COLO668 (cell line): ENCODE measurements around the gene ERGIC3.

Experiments
- DNase-seq: peaks from one replicate; lab custom pipeline; 2025; ENCODE audit not compliant: unreplicated experiment; lab: John Stamatoyannopoulos, UW

ERGIC3 gene

GRCh38 chr20:35595901-35596300 is 54.0 kb downstream of the ERGIC3 start:
- no peak for DNase-seq

- no peak for DNase-seq
Observed at GRCh38 chr20:35597186-35597585, 55.3 kb downstream of the ERGIC3 start.

- DNase-seq = no peak
Observed at GRCh38 chr20:35598476-35598875, 56.6 kb downstream of the ERGIC3 start.

- DNase-seq = peak; percentile 23
Observed at GRCh38 chr20:35598899-35599775, 57.3 kb downstream of the ERGIC3 start.

GRCh38 chr20:35599776-35600120 is 57.9 kb downstream of the ERGIC3 start:
- DNase-seq = no peak

- DNase-seq = no peak
Observed at GRCh38 chr20:35600176-35600992, 58.5 kb downstream of the ERGIC3 start.

- DNase-seq = peak; percentile 80
Observed at GRCh38 chr20:35600993-35601973, 59.4 kb downstream of the ERGIC3 start.

- no peak for DNase-seq
Observed at GRCh38 chr20:35601990-35602389, 60.1 kb downstream of the ERGIC3 start.

GRCh38 chr20:35602851-35603495 is 61.1 kb downstream of the ERGIC3 start:
- DNase-seq = no peak

- no peak for DNase-seq
Observed at GRCh38 chr20:35603695-35604448, 62.0 kb downstream of the ERGIC3 start.

GRCh38 chr20:35604449-35604747 is 62.5 kb downstream of the ERGIC3 start:
- DNase-seq = peak; percentile 42

GRCh38 chr20:35606127-35606526 is 64.2 kb downstream of the ERGIC3 start:
- DNase-seq = no peak
